NCI-H1105 (cell line): ENCODE measurements around the gene SETMAR.

Source experiments
- DNase-seq: peaks from one replicate; lab custom pipeline; 2025; lab: John Stamatoyannopoulos, UW

Gene SETMAR

GRCh38 chr3:4351164-4351855, 48.1 kb downstream of the SETMAR start:
- DNase-seq: no peak

GRCh38 chr3:4351872-4352271, 48.7 kb downstream of the SETMAR start:
- DNase-seq: no peak

GRCh38 chr3:4355401-4356219, 52.4 kb downstream of the SETMAR start:
- peak; percentile 37 for DNase-seq

GRCh38 chr3:4356220-4356540, 53.0 kb downstream of the SETMAR start:
- DNase-seq: no peak

GRCh38 chr3:4356546-4357410, 53.6 kb downstream of the SETMAR start:
- DNase-seq: no peak

GRCh38 chr3:4358273-4358672, 55.1 kb downstream of the SETMAR start:
- no peak for DNase-seq

GRCh38 chr3:4359805-4360502, 56.8 kb downstream of the SETMAR start:
- DNase-seq: no peak

GRCh38 chr3:4360817-4361216, 57.6 kb downstream of the SETMAR start:
- DNase-seq: no peak

GRCh38 chr3:4362523-4362922, 59.4 kb downstream of the SETMAR start:
- no peak for DNase-seq
